Dermis microvascular lymphatic vessel endothelial cell (primary cell): ENCODE measurements around the gene MAP3K8. TPM values are rescaled to one million over a fixed set of nuclear protein-coding genes. Genes with fewer than 3 reads are reported as not detected.
A peak's percentile ranks its signal among the peaks of the same experiment; 100 is the strongest.
"Not testable (repeated sequence)": the region's sequence is repeated elsewhere in the genome, so short reads cannot be mapped to it uniquely, and the experiment has no call there.

Experiments used
- DNase-seq, 2 donors: peaks; one replicate each; pipeline versions ENCODE4 v3.0.0 to v3.0.0-alpha.2; 2010; ENCODE audit warnings: low read depth in 2 of 2
- total RNA-seq: library from RNA; depleted of rRNA; stranded (reverse); fragments of >200 nt; gene quantifications from 2 replicates; pipeline ENCODE4 v1.2.1, GENCODE V29; 2014

Gene MAP3K8
- total RNA-seq, 1 donor from 2014 or later, result 2.3 TPM

DNA sequence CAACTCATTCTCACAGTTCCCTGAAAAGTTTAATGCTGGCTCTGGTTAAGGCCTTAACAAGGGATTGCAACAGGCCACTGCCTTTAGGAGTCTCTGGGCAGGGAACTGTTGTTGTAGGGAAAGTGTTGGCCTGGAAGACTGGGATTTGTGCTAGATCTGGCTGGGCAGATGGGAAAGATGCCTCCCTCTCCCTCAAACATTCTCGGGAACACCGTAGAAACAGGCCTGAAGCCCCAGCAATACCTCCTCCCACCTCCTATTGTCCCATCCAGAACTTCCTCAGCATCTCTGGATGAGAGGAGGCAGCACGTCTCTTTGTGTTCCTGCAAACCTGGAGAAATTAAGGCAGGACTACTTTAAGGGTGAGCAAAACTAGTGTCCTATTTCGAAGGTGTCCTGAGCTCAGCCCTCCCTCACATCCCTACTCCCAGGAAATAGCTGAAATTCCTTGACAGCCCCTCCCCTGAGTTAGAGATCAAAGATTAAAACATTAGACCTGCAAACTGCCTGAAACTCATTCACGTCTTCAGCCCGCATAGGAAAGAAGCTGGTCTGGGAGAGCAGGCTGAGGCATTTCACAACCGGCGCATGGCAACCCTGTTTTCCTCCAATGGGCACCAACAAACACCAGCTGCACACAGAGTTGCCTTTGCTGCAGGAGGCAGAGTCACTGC lies 10.9 kb upstream of the MAP3K8 start:
- peak in 1 of 2 donors; percentile 45 for DNase-seq

DNA sequence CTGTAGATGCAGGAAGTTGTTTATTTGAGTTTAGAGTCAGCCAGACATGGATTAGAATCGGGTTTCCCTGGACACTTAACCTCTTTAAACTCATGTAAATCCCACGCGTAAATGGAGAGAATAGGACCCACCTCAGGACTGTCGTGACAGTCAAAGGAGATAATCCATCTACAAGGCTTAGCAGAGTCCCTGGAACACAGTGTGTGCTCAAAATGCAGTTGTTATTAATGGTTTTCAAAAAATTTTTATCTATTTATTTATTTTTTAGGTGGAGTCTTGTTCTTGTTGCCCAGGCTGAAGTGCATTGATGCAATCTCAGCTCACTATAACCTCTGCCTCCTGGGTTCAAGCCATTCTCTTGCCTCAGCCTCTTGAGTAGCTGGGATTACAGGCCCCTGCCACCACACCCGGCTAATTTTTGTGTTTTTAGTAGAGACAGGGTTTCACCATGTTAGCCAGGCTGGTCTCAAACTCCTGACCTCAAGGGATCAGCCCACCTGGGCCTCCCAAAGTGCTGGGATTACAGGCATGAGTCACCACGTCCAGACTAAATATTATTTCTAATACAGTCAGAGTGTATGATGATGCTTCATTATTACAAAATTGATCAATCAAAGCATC lies 10.2 kb upstream of the MAP3K8 start:
- not testable (repeated sequence) for DNase-seq

DNA sequence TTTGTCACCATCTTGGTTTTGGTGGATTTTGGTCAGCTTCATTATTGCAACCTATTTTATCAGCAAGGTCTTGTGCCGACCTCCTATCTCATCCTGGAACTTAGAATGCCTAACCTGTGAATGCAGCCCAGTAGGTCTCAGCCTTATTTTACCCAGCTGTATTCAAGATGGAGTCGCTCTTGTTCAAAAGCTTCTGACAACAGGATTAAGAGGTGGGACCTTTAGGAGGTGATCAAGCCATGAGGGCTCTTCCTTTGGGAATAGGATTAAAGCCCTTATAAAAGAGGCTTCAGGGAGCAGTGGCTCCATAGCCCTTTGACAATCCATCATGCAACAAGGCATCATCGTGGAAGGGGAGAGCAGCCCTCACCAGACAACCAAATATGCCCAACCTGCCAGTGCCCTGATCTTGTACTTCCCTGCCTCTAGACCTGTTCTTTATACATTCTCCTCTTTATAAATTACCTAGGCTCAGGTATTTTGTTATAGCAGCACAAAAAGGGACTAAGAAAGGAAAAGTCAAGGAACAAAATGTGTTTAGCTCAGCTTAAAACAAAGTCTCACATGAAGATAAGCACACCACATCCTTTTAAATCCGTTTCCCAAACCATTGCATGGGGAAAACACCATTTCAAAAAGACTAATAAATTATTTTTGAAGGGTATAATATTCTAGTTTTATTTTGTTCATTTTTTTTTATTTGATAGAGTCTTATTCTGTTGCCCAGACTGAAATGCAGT lies 8.5 kb upstream of the MAP3K8 start:
- DNase-seq, result no peak

DNA sequence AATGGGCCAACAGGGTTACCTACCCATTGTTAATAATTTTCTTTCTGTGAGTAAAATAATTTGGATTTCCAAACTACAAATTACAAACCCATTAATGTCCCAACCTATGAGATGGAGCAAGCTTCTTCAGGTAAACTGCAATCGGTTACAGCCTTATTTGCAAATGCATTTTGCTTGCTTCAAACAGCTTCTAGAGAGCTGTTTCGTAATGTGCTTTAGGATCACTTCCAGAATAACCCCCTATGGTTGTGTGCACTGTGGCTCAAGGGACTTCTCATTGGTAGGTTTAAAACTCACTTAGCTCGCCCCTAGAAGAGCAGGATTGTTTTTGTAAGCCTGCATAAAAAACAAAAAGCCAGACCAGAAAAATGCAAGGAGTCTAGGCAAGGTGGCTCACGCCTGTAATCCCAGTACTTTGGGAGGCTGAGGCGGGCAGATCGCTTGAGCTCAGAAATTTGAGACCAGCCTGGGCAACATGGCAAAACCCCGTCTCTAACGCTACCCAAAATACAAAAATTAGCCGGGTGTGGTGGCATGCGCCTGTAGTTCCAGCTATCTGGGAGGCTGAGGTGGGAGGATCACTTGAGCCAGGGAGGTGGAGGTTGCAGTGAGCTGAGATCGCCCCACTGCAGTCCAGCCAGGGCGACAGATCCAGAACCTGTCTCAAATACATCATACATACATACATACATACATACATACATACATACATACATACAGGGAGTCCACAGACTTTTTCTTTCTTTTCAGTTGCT lies 3.3 kb upstream of the MAP3K8 start:
- DNase-seq, result no peak

DNA sequence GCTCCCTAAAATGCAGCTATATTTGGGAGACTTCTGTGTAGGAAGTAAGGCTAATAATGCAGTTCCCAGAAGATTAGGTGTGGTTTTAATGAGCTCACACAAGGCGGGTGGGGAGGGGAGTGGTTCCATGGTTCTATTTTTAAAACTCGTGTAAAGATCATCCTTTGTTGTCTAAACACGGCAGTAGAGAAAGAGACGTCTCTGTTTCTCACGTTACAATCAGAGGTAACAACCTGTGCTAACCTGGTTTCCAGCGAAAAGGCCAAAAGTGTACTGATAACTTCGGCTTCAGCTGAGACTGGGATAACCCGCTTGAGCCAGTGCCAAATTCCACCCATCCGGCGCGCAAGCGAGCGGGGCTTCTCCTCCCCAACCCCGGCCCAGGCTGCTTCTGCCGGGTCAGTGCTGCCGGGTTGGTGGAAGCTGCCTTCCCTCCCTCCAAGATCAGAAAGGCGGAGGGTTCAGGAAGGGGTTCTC lies 2.5 kb upstream of the MAP3K8 start:
- DNase-seq, result no peak

DNA sequence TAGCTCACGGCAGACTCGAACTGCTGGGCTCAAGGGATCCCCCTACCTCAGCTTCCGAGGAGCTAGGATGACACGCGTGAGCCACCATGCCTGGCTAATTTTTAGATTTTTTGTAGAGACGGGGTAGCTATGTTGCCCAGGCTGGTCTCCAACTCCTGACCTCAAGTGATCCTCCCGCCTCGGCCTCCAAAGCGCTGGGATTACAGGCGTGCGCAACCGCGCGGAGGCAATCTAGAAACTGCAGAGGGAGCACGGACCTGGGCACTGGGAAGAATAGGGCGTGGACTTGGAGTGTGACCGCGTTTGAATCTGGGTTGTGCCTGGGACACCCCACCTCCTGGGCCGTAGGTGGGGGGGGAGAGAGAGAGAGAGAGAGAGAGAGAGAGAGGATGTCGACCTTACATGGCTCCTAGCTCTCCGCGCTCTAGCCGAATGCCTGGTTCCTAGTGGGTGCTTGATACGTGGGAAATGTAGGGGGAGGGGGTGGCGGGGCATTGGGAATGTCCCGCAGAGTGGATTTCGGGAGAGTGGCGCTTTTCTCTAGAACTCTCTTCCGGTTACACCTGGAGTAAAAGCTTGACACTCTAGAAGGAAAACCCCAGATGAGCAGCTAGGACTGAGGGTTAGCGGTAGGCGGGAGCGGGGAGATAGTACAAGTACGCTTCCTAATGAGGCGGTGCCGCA lies 1.2 kb upstream of the MAP3K8 start:
- peak in 1 of 2 donors; percentile 29 for DNase-seq

DNA sequence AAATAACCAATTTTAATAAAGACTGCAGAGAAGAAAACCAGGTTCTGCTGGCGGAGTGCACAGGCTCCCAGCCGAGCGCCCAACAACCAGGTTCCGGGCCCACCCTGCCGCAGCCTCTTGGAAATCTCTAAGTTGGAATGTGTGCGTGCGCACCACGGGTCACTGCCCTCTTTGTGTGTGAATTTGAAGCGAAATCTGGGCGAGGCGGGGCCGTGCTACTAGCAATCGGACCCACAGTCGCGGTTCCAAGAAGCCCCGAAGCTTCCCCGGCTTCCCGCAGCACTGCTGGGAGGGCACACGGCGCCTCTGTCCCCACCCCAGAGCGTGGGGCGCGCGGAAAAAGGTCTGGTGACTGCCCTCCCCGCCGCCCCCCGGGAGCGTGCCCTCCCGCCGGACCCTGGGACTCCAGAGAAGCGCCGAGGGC lies 666 bp upstream of the MAP3K8 start:
- DNase-seq, result peak; percentile 56 to 76

DNA sequence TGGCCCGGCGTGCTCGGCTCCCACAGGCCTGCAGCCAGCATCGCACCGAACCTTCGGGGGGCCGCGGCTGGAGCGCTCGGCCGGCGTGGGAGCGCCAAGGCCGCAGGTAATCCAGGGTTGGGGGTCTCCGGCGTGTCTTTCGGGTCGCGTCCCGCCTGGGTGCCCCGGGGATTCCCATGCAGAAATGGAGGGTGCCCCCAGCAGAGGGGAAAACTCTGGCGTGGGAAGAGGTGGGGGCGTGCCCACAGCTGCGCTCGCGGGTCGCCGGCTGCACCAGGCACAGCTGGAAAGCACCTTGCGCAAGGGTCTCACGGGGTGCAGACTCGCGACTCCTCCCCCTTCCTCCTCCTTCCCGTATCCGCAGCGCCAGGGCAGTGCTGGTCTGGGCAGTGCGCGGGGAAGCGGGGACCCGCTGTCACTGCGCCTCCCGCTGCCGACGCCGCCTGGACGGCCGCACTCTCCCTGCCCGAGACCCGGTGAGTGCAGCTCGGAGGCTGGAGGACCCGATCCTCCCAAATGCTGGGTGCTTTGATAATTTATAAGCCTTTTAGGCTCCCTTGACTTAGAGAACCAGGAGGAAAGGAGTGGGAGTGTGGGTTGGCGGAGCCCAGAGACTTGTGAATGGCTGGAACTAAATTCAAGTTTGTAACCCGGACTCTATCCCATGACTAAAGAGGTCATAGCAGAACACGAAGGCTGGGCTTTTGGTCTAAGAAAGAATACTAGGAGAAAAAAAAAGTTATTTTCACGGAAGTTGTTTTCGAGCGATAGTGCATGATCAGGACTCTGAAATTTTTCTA lies 489 bp downstream of the MAP3K8 start:
- DNase-seq, result peak; percentile 77 to 79

DNA sequence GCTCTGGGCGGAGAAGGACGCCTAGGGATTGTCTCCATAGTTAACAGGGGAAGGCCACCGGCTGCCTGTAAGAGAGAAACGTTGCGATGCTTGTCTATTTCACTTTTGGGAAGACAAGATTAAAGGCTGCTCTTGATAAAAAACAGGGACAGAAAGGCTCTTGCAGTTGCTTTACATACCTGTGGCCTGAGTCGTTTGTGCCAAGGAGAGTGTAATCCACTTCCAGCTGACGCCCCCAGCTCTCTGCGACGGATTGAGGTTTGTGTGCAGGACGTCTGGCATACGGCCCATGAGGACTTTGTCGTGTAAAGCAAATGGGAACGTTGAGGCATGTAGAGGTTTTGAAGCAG lies 1.1 kb downstream of the MAP3K8 start:
- peak in 1 of 2 donors; percentile 29 for DNase-seq

DNA sequence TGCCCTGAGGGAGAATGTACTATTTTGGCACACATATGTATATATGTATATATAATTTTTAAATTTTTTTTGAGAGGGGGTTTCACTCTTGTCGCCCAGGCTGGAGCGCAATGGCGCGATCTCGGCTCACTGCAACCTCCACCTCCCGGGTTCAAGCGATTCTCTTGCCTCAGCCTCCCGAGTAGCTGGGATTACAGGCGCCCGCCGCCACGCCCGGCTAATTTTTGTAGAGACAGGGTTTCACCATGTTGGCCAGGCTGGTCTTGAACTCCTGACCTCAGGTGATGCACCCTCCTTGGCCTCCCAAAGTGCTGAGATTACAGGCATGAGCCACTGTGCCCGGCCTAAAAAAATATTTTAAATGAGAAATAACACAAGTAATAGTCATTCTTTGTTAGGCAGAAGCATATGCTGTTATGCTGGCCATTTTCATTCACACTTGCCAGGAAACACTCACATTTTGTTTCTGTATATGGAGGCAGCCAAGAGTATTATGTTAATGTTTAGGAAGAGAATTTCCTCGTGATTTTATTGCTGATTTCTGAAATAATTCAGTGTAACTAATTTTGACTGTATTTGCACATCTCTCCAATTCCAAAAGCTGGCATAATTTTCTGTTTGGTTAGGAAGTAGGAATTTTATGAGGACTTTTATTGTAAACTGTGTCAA lies 1.6 kb downstream of the MAP3K8 start:
- not testable (repeated sequence) for DNase-seq

DNA sequence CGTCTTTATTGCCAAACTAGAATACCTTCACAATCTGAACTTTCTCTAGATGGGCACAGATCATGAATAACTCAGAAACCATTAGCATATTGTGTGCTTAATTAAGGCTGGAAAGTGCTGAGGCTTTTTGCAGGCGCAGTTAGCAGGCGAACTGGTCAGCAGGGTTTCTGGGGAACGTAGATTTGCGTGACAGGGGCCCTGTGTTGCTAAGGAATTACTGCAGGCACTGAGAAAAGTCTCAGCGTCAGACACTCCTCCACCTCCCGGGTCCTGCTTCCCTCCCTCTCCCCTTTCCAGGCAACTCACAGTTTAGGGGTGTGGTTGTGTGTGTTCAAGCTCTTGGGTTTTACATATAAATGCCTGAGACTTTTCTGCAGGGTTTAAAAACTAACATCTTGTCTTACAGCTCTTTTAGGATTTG lies 2.2 kb downstream of the MAP3K8 start:
- DNase-seq, result no peak

DNA sequence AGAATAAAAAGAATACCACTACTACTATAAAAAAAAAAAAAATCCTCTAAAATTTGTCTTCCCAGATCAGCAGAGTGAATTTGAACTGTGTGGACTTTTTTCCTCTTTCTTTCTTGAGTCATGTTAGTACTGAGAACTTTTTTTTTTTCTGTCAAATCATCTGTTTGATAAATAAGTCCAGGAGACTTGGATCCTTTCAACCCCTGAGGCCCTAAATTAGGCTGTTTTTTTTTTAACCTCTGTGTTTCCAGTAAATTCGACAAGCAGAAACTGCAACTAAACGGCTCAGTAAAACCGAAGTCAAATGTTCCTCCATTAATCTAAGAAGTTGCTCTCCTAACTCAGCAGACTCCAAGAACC lies 2.7 kb downstream of the MAP3K8 start:
- DNase-seq, result no peak

DNA sequence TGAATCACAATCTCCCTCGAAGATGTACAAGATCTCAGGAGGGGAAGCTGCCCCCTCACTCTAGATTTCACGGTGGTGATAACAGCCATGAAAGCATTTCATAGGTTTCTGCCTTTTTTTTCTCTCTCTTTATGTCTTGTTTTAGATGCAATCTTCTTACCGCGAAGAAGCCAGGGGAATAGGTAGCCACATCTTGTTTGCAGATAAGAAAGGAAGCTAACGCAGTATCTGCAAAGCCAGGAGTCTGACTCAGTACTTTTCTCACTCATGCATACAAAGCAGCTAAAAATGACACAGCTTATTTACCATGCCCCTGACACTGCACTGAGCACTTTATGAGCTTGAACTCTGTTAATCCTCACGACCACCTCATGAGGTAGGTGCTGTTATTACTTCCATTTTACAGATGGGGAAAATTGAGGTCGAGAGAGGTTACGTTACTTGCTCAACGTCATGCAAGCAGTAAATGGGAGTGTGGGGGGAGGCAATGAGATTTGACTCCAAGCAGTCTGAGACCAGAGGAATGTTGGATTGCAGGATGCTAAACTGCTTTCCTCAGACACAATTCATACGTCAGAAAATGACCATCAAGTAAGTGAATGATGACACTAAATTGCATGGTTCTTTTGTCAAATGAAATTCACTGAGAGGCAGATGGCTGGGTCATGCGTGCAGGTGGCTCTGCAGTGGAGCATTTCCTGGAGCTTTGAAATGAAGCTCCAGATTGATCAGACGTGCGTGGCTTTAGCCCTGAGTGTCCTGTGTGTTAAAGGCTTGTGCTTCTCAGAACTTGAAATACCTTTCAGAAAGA lies 3.3 kb downstream of the MAP3K8 start:
- DNase-seq, result no peak

DNA sequence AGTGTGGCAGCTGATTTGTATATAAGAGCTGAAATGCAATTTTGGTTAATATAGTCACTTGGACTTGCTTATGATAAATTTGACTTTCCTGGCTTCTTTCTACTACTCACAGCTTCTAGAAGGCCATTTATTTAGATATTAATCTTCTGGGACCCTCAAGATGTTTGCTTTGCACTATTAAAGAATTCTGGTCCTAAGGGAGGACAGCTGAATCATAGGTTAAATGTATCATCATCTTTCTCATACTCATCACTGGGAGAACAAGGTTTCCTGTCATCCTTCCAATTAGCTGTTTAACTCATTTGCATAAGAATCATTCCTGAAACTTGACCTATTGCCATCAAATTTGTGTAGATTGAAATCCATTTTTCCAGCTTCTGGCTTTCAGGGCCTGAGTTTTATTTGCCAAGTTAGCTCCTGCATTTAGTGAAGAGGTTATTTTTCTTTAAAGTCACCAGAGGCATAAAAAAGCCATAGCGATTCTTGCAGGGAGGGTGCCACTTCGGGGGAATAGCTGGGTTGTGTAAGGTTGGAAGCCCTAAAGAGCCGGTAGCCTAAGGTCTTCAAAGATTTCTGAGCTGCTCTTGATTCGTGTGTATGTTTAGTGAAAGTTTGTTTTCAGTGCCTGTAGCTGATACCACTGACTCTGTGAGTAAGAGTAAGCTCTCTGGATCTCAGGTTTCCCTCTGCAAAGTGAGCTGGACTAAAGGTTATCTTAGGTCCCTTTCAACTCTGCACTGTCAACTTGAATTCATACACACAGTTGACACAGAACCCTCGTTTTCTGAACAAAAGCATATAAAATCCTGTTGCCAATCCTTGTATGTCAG lies 4.3 kb downstream of the MAP3K8 start:
- DNase-seq, result no peak

DNA sequence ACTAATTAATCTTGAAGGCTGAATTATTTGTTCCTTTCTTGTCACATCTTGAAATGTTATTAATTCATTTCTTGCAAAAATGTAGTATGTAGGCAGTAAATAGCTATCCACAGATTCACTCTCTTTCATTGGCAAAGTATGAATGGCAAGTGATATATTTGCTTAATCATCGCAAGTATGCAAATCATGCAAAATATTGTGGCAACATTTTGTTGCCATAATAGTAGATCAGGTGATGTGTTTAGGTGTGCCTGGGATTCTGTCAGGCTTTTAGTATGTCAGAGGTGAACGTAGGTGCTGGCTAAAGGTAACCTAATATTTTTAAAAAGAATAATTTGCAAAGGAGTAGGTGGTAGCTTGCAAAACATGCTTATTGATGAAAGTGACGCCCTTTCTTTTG lies 5.9 kb downstream of the MAP3K8 start:
- DNase-seq, result no peak

DNA sequence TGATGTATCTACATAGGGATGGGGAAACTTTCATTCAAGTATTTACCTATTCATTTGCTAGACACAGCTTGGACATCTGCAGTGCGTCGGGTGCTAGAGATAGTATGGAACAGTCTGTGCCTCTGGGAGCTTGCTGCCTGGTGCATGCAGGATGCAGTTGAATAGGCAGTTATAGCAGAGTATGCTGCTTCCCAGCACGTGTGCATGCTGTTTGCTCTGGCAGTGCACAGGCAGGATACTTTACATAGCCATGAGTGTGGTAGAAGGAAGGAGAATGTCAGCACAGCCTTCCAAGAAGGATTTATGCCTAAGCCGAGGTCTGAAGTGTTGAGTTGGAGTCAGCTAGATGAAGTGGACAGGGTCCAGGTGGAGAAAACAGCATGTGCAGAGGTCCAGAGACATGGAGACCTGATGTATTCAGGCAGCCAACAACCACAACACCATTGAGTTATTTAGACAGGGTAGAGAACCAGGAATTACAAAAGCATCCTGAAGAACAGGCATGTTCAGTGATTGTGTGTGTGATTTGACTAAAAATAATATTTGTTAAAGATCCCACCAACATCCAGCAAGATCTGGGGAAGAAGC lies 8.1 kb downstream of the MAP3K8 start:
- DNase-seq, result no peak

DNA sequence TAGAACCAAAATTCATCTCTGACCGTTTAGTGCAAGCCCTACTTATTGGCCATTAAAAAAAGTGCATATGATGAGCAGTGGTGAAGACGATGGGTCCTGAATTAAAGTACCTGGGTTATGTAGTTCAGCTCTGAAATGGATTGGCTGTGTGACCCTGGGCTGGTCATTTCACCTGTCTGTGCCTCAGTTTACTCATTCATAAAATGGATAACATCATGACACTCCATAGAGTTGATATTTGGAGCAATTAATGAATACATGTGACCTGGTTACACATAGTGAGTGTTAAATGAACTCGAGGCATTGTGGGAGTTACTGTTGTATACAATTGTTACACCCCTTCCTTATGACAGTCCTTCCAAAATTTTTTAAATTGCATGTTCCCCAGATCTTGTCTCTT lies 9.1 kb downstream of the MAP3K8 start:
- no peak for DNase-seq

DNA sequence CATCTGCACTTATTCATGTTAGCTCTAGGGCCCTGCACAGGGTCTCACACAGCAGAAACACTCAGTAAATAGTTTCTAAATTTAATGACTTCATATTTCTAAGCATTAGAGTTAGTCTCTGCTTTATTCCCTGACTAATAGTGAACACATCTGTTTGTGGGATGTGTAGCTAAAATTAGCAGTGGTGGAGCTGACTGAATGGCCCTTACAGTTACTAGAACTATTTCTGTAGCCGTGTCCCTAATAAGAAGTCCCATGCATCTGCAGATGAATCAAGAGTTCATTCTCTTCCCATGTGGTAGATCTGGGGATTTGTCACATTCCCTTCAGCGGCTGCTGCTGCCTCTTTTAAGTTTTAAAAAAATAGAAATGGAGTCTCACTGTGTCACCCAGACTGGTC lies 11.7 kb downstream of the MAP3K8 start:
- DNase-seq, result no peak
